ENCODE measurements around the gene APRT. TPM values are rescaled to one million over a fixed set of nuclear protein-coding genes. Genes with fewer than 3 reads are reported as not detected.
A peak's percentile ranks its signal among the peaks of the same experiment; 100 is the strongest.
"Not testable (repeated sequence)": the region's sequence is repeated elsewhere in the genome, so short reads cannot be mapped to it uniquely, and the experiment has no call there.

APRT gene
- polyA plus RNA-seq, 4 donors: 80.7 to 126 (median 87.1) TPM

GRCh38 chr16:88824256-88825077 is 12.7 kb upstream of the APRT start:
- no peak for DNase-seq (ENCODE audit: low read depth in 4 of 4, low spot score in 3 of 4)

- not testable (repeated sequence) for DNase-seq (ENCODE audit: low read depth in 4 of 4, low spot score in 3 of 4)
These were observed 11.9 kb upstream of the APRT start for GRCh38 chr16:88823646-88824045.

- DNase-seq (ENCODE audit: low read depth in 4 of 4, low spot score in 3 of 4): no peak
These were observed 10.7 kb upstream of the APRT start for GRCh38 chr16:88822281-88823040.

GRCh38 chr16:88821168-88821850 is 9.6 kb upstream of the APRT start:
- DNase-seq (ENCODE audit: low read depth in 4 of 4, low spot score in 3 of 4): no peak

DNA sequence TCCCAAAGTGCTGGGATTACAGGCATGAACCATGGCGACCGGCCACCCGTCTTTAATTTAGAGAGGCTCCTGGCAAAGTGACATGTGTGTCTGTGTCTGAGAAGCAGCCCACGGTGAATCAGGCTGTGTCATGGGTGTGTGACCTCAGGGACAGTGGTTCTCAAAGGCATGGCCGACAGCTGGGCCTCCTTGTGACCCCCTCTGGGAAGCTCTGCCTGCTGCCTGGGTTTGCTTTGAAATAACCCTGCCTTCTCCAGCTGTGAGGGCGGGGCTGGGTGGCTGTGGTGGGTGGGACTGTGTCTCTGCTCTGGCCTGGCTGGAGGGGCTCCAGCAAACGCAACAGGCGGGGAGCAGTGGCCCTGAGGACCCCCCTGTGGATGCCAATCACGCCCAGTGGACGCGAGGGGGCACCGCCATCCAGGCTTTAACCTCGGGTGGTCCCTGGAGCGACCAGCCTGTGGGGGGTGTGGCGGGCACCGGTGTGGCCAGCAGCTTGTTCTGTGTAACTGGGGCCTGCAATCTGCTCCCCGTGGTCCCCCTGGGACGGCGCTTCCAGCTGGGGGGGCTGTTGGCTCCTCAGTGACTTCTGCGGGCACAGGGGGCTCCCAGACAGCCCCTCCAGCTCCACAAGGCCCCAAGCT is 8.8 kb upstream of the APRT start:
- no peak for DNase-seq (ENCODE audit: low read depth in 4 of 4, low spot score in 3 of 4)

DNA sequence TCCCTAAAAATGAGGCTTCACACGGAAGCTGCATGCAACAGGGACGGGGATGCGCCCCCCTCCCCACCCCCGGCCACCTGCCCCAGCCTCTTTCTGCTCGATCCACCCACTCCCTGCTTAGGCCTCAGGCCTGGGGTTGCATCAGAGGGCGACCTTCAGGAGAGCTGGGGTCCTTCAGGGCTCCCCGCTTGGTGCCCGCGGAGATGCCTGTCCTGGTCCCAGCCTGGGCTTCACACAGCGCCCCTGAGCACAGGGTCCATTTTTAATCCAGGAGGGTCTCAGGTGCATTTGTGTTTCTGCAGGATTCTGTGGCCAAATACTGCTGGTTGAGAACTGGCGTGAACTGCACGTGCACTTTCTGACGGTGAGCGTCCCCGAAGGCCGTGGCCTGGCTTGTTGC is 7.4 kb upstream of the APRT start:
- no peak for DNase-seq (ENCODE audit: low read depth in 4 of 4, low spot score in 3 of 4)

- DNase-seq (ENCODE audit: low read depth in 4 of 4, low spot score in 3 of 4): no peak
These were observed 6.8 kb upstream of the APRT start for GRCh38 chr16:88818575-88818874.

GRCh38 chr16:88817785-88818574 is 6.3 kb upstream of the APRT start:
- DNase-seq (ENCODE audit: low read depth in 4 of 4, low spot score in 3 of 4): no peak

DNA sequence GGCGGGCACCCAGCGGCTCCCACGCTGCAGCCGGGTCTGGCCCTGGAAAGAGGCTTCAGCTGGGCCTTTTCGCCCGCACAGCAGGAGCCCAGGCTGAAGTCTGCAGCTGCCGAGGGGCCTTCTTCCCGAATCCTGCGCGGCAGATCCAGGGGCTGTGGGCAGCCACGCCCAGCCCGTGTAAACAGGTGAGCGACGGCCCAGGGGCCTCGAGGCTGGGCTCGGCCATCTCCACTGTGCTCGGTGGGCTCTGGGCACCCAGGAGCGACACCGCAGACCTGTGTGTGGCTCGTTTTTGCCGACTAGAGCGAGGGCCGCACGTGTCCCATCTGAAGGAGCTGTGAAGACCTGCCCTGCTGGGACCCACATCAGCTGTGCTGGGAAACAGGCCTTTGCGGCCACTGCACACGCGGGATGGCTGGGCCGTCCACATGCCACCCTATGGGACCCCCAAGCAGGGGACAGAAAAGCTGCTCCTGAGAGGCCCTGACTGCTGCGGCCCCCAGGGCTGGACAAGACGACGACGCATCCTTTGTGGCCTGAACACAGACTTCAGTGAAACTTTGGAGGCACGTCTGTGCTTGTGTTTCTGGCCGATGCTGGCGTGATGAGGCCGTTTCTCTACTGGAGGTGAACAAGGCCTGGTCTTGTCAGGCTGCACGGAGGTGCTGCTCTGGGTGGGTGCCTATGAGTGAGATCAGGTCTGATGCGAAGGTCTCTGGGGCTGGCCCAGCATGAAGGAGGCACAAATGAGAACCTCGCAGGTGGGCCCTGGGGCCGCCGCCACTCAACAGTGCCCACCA is 5.2 kb upstream of the APRT start:
- no peak for DNase-seq (ENCODE audit: low read depth in 4 of 4, low spot score in 3 of 4)

DNA sequence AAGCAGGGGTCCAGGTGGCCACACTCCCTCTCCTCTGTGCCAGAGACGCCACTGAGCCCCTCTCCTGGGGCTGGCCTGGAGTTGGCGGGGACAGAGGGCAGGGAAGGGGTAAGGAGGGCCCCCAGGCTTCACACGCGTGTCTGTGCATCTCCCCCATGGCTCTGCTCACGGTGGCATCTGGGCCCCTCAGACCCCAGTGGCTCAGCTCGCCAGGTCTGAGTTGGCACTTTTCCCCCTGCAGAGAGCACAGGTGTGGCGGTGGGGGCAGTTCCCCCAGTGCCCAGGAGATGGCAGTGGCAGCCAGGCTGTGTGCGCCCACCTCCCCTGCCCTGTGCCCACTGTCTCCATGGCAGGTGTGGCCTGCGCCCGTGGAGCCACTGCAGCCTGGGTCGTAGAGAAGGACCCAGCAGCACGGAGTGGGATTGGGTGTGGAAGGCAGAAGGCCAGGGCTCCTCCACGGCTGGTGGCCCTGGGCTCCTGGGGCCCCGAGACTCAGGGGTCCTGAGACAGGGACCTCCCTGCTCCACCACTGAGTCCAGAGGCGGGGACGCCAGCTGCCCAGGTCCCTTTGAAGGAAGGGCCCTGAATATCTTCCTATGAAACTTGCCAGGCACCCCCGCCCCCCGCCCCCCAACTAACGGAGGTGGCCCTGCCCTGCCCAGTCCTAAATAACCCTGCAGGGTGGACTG is 4.3 kb upstream of the APRT start:
- no peak for DNase-seq (ENCODE audit: low read depth in 4 of 4, low spot score in 3 of 4)

GRCh38 chr16:88815227-88815626 is 3.5 kb upstream of the APRT start:
- DNase-seq (ENCODE audit: low read depth in 4 of 4, low spot score in 3 of 4): no peak

DNA sequence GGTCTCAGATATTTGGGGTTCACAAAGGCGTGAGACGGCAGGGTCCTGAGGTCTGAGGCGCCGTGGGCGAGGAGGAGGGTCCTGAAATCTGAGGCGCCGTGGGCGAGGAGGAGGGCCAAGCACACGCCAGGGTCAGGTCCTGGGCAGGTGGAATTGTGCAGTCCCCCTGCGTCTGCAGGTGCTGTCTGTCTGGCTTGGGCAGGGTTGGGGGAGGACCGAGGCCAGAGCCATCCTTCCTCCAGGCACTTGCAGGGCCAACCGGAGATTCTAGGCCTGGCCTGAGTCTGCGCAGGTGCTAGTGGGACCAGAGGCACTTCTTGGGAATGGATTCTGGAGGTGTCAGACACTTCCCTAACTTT is 2.4 kb upstream of the APRT start:
- no peak for DNase-seq (ENCODE audit: low read depth in 4 of 4, low spot score in 3 of 4)

DNA sequence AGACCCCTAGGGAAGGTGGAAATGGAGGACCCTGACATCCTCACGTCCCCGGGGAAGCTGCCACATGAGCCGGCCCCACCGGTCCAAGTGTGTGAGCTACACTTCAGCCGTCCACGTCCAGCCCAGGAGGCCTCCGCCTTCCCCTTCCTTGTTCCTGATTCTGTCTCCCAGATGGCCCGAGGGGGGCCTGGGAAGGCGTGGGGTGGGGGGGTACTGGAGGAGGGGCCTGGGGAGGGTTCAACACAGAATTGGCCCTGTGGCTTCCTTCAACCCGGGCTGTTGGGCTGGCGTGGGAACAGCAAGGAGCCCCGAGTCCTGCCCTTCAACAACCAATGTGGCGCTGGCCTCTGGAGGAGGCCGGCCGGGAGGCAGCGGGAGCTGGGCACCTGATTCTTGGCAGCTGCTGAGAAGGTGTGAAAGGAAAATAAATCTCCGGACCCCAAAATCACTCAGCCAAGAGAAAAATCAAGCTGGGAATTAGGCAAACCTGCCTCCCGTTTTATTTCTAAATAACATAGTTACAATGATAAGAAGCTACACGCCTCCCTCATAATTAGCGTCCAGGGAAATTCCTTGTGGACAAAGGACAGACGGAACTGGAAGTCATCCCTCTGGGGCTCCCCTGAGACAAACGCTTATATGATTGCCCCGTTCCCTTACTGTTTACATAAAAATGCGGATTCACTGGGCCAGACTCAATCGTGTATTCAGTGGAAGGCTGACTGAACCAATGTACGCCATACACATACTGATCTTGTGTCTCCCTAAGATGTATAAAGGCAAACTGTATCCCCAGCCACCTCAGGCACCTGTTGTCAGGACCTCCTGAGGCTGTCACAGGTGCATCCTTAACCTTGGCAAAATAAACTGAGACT is 1.8 kb upstream of the APRT start:
- DNase-seq (ENCODE audit: low read depth in 4 of 4, low spot score in 3 of 4): no peak

GRCh38 chr16:88812513-88813268 is 963 bp upstream of the APRT start:
- no peak for DNase-seq (ENCODE audit: low read depth in 4 of 4, low spot score in 3 of 4)

DNA sequence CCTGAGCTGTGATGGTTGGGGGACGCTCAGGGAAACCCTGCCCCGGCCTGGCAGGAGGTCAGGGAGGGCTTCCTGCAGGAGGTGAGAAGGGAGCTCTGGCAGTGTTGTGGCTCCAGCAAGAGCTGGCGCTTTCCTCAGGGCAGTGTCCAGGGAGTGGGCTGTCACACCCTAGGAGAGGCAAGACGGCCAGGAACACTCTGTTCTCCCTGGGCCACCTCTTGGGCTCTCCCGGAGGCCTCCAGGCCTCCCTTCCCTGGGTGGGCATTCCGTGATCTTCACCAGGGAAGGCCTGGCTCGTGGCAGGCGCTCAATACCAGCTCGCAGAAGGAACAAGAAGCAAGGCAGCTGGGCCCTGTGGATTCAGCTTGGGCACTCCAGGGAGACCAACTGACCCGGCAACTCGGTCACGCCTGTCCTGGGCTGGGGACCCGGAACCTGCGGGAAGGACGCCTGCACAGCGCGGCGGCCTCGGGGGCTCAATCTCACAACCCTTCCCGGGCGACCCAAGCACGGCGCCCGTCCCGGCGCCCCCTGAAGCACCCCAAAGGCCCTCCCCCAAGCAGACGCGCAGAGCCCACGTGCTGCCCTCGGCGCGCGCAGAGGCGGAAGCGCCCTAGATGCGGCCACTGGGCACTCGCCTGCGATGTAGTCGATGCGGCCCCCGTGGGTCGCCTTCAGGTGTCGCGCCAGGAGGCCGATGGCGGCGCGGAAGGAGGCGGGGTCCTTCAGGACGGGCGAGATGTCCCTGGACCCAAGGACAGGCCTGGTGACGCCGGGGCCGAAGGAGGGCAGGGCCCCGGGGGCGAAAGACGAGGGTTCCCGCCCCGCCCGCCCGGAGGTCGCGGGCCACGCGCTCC is 588 bp downstream of the APRT start:
- DNase-seq (ENCODE audit: low read depth in 4 of 4, low spot score in 3 of 4): peak; percentile 63 to 72 (median 69)

DNA sequence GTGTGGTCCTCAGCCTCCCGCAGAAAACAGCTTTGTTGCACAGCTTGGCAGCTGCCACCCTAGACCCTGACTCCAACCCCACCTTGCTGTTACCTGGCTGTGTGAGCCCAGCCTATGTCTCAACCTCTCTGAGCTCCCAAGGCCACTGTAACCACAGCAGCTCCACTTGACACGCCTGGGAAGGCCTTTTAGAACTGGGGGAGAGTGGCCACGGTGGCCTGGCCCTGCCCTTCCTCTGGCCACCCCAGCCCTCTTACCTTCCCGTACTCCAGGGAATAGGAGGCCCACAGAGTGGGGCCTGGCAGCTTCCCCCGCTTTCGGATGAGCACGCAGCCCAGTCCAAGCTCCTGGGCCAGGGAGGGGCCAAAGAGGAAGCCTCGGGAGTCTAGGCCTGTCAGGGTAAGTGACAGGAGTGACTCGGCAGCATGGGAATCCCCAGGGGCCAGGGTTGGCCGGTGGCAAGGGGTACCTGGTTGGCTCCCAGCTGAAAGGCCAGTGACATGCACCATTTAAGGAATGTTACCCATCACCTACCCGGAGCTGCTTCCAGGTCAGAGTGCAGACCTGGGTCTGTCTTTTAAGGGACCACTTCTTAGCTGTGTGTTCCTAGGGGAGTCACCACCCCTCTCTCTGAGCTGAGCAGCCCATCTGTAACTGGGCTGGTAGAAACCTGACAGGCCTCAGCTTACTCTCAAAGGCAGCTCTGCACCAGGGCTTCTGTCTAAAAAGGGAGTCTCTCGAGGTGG is 1.4 kb downstream of the APRT start:
- no peak for DNase-seq (ENCODE audit: low read depth in 4 of 4, low spot score in 3 of 4)
